NT2/D1 (cell line): ENCODE measurements around the gene GPR162.
A peak's percentile ranks its signal among the peaks of the same experiment; 100 is the strongest.

Experiments used
- DNase-seq: peaks from one replicate; pipeline ENCODE4 v3.0.0-alpha.2; 2011; ENCODE audit warnings: low read depth, low spot score
- H3K27me3 ChIP-seq: 2 replicates; pipeline ENCODE4 v1.6.0; 2011; ENCODE audit warnings: mild to moderate bottlenecking; ENCODE audit not compliant: insufficient read length, insufficient read depth
- H3K36me3 ChIP-seq: 2 replicates; pipeline ENCODE4 v1.6.1; 2011; ENCODE audit warnings: mild to moderate bottlenecking, low read length, mixed read lengths; ENCODE audit not compliant: insufficient read depth, insufficient read length
- H3K4me1 ChIP-seq: 2 replicates; pipeline ENCODE4 v1.5.1; 2011; ENCODE audit not compliant: insufficient read depth, insufficient read length
- H3K4me3 ChIP-seq: 2 replicates; pipeline ENCODE4 v1.5.1; 2011; ENCODE audit warnings: low read depth; ENCODE audit not compliant: insufficient read length
- H3K9ac ChIP-seq: 2 replicates; pipeline ENCODE4 v1.6.0; 2011; ENCODE audit warnings: low read depth; ENCODE audit not compliant: insufficient read length
- H3K9me3 ChIP-seq: 2 replicates; pipeline ENCODE4 v1.5.1; 2011; ENCODE audit warnings: mild to moderate bottlenecking, low read length; ENCODE audit not compliant: insufficient read depth
- SUZ12 ChIP-seq: IDR thresholded peaks from 2 replicates; pipeline ENCODE4 v1.6.1; 2011; ENCODE audit not compliant: insufficient read length, insufficient read depth; ENCODE audit errors: extremely low read depth
- YY1 ChIP-seq: IDR thresholded peaks from 2 replicates; pipeline ENCODE4 v1.6.1; 2011; ENCODE audit not compliant: insufficient read length, insufficient read depth
- ZNF274 ChIP-seq: IDR thresholded peaks from 2 replicates; pipeline ENCODE4 v1.6.1; 2011; ENCODE audit warnings: mild to moderate bottlenecking, low read depth, low read length

The GPR162 gene

GRCh38 chr12:6827982-6828780 lies 6.6 kb downstream of the GPR162 start, which contains the start of gene P3H3:
Gene P3H3 (plus strand): TSS chr12:6828407. CDS start chr12:6828441, 34 bp downstream.
- DNase-seq: peak; percentile 89
- H3K9me3 ChIP-seq: no peaks in the 10 kb centered on the region
- H3K27me3 ChIP-seq: no peaks in the 10 kb centered on the region
- peaks cover 54% of the 10 kb centered on the region for H3K4me1 ChIP-seq
- no peak for TF ChIP-seq YY1
- no peak for TF ChIP-seq ZNF274
- no peak for TF ChIP-seq SUZ12
- H3K4me3 ChIP-seq: peak within 1 kb of the TSS; percentile 93
- H3K36me3 ChIP-seq: peaks cover 59% of the 10 kb centered on the region
- H3K9ac ChIP-seq: peak within 1 kb of the TSS; percentile 94

- Histone ChIP-seq H3K9me3 (no peaks in the 10 kb centered on the region), H3K9ac (peak overlapping the region; percentile 94), H3K27me3 (no peaks in the 10 kb centered on the region), H3K4me3 (peak overlapping the region; percentile 93), H3K36me3 (peaks cover 65% of the 10 kb centered on the region), H3K4me1 (peaks cover 47% of the 10 kb centered on the region)
- peak; percentile 80 for DNase-seq
- TF ChIP-seq ZNF274 (no peak), SUZ12 (peak; percentile 40), YY1 (no peak)
Observed at GRCh38 chr12:6828781-6829535, 7.3 kb downstream of the GPR162 start.

GRCh38 chr12:6829536-6830220 lies 8.1 kb downstream of the GPR162 start:
- no peaks in the 10 kb centered on the region for H3K9me3 ChIP-seq
- no peak for DNase-seq

GRCh38 chr12:6830286-6830890 lies 8.8 kb downstream of the GPR162 start:
- peaks cover 35% of the 10 kb centered on the region for H3K4me1 ChIP-seq
- TF ChIP-seq YY1: no peak
- no peak for TF ChIP-seq ZNF274
- no peak for TF ChIP-seq SUZ12
- H3K4me3 ChIP-seq: no peak overlapping the region
- no peak for DNase-seq
- peaks cover 66% of the 10 kb centered on the region for H3K36me3 ChIP-seq
- H3K9ac ChIP-seq: peak overlapping the region; percentile 94
- no peaks in the 10 kb centered on the region for H3K9me3 ChIP-seq
- H3K27me3 ChIP-seq: no peaks in the 10 kb centered on the region

More at GRCh38 chr12:6829536-6830220, 8.1 kb downstream of the GPR162 start:
- H3K9ac ChIP-seq: peak overlapping the region; percentile 94
- peak overlapping the region; percentile 93 for H3K4me3 ChIP-seq
- peaks cover 64% of the 10 kb centered on the region for H3K36me3 ChIP-seq
- H3K27me3 ChIP-seq: no peaks in the 10 kb centered on the region
- peaks cover 43% of the 10 kb centered on the region for H3K4me1 ChIP-seq
- TF ChIP-seq SUZ12: no peak
- no peak for TF ChIP-seq ZNF274
- no peak for TF ChIP-seq YY1

GRCh38 chr12:6830999-6831398 lies 9.4 kb downstream of the GPR162 start:
- no peak for TF ChIP-seq ZNF274
- TF ChIP-seq SUZ12: no peak
- no peak for TF ChIP-seq YY1
- H3K27me3 ChIP-seq: no peaks in the 10 kb centered on the region
- H3K4me3 ChIP-seq: no peak overlapping the region
- DNase-seq: no peak
- H3K9me3 ChIP-seq: no peaks in the 10 kb centered on the region
- peaks cover 69% of the 10 kb centered on the region for H3K36me3 ChIP-seq
- H3K4me1 ChIP-seq: peaks cover 32% of the 10 kb centered on the region
- H3K9ac ChIP-seq: no peak overlapping the region

- peaks cover 27% of the 10 kb centered on the region for H3K4me1 ChIP-seq
- no peak overlapping the region for H3K9ac ChIP-seq
- no peak overlapping the region for H3K4me3 ChIP-seq
- DNase-seq: no peak
- no peaks in the 10 kb centered on the region for H3K9me3 ChIP-seq
- H3K36me3 ChIP-seq: peaks cover 69% of the 10 kb centered on the region
- no peaks in the 10 kb centered on the region for H3K27me3 ChIP-seq
- TF ChIP-seq SUZ12: no peak
- TF ChIP-seq YY1: no peak
- no peak for TF ChIP-seq ZNF274
Observed at GRCh38 chr12:6831450-6831995, 9.9 kb downstream of the GPR162 start.
